ENCODE results near the gene RBM19.

DNA sequence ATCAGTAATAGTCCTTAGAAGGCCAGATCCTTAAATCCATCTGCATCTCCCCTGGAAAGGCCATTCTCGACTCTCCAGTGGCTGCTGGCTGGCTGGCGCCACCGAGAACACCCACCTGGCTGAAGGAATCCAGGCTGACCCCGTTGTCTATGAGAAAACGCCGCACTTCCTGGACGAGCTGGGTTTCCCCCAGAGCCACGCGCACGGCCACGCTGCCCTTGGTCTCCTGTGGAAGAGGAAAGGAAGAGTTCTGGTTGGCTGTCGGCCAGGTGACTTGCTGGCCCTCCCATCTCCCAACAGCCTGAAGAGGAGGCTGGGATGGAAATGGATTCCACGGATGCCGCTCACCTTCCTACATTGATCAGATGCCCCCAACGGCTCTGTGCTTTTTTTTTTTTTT, 23.9 kb downstream of the RBM19 start:
- TF ChIP-seq, protein P1, sequence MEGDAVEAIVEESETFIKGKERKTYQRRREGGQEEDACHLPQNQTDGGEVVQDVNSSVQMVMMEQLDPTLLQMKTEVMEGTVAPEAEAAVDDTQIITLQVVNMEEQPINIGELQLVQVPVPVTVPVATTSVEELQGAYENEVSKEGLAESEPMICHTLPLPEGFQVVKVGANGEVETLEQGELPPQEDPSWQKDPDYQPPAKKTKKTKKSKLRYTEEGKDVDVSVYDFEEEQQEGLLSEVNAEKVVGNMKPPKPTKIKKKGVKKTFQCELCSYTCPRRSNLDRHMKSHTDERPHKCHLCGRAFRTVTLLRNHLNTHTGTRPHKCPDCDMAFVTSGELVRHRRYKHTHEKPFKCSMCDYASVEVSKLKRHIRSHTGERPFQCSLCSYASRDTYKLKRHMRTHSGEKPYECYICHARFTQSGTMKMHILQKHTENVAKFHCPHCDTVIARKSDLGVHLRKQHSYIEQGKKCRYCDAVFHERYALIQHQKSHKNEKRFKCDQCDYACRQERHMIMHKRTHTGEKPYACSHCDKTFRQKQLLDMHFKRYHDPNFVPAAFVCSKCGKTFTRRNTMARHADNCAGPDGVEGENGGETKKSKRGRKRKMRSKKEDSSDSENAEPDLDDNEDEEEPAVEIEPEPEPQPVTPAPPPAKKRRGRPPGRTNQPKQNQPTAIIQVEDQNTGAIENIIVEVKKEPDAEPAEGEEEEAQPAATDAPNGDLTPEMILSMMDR (IDR thresholded peaks at IDR 0.05; ENCODE audit: insufficient read depth, low read length): no peak
- TF ChIP-seq, protein P2, sequence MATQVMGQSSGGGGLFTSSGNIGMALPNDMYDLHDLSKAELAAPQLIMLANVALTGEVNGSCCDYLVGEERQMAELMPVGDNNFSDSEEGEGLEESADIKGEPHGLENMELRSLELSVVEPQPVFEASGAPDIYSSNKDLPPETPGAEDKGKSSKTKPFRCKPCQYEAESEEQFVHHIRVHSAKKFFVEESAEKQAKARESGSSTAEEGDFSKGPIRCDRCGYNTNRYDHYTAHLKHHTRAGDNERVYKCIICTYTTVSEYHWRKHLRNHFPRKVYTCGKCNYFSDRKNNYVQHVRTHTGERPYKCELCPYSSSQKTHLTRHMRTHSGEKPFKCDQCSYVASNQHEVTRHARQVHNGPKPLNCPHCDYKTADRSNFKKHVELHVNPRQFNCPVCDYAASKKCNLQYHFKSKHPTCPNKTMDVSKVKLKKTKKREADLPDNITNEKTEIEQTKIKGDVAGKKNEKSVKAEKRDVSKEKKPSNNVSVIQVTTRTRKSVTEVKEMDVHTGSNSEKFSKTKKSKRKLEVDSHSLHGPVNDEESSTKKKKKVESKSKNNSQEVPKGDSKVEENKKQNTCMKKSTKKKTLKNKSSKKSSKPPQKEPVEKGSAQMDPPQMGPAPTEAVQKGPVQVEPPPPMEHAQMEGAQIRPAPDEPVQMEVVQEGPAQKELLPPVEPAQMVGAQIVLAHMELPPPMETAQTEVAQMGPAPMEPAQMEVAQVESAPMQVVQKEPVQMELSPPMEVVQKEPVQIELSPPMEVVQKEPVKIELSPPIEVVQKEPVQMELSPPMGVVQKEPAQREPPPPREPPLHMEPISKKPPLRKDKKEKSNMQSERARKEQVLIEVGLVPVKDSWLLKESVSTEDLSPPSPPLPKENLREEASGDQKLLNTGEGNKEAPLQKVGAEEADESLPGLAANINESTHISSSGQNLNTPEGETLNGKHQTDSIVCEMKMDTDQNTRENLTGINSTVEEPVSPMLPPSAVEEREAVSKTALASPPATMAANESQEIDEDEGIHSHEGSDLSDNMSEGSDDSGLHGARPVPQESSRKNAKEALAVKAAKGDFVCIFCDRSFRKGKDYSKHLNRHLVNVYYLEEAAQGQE (IDR thresholded peaks at IDR 0.05; ENCODE audit: insufficient replicate concordance, low read depth): no peak

Measured in HL-60 (cell line).